ENCODE measurements around the gene PI4KA. TPM values are rescaled to one million over a fixed set of nuclear protein-coding genes. Genes with fewer than 3 reads are reported as not detected.

The PI4KA gene
- total RNA-seq, 2 donors from 2014 or later, result 85.4 to 112 TPM

- TF ChIP-seq CTCF (IDR thresholded peaks at IDR 0.05), result no peak
- no peak for DNase-seq (ENCODE audit: low spot score)
- Histone ChIP-seq H3K27ac (no peak overlapping the region), H3K4me3 (no peak overlapping the region), H3K4me1 (ENCODE audit: control insufficient read depth in 1 of 2, low read depth in 2 of 2) (no peaks in the 10 kb centered on the region), H3K27me3 (replicated peaks; ENCODE audit: insufficient read depth) (no peaks in the 10 kb centered on the region), H3K36me3 (peaks cover 31% of the 10 kb centered on the region), H3K9me3 (no peaks in the 10 kb centered on the region)
- ATAC-seq (ENCODE audit: insufficient number of reproducible peaks, low FRiP score, low read depth), result no peak
Measured at GRCh38 chr22:20766530-20766929, 92.1 kb downstream of the PI4KA start.

- peaks cover 36% of the 10 kb centered on the region for H3K36me3 ChIP-seq
- ATAC-seq (ENCODE audit: insufficient number of reproducible peaks, low FRiP score, low read depth), result no peak
Measured at GRCh38 chr22:20765938-20766337, 92.7 kb downstream of the PI4KA start.

GRCh38 chr22:20764729-20765128 lies 93.9 kb downstream of the PI4KA start:
- ATAC-seq (ENCODE audit: insufficient number of reproducible peaks, low FRiP score, low read depth) (no peak), DNase-seq (ENCODE audit: low spot score) (no peak)
- H3K27ac ChIP-seq, result no peak overlapping the region
- TF ChIP-seq CTCF (IDR thresholded peaks at IDR 0.05), result no peak
- H3K9me3 ChIP-seq, result no peaks in the 10 kb centered on the region
- H3K4me1 ChIP-seq (ENCODE audit: control insufficient read depth in 1 of 2, low read depth in 2 of 2), result no peaks in the 10 kb centered on the region
- H3K4me3 ChIP-seq, result no peak overlapping the region
- peaks cover 41% of the 10 kb centered on the region for H3K36me3 ChIP-seq
- H3K27me3 ChIP-seq (replicated peaks; ENCODE audit: insufficient read depth), result no peaks in the 10 kb centered on the region

More at GRCh38 chr22:20765938-20766337, 92.7 kb downstream of the PI4KA start:
- Histone ChIP-seq H3K4me3 (no peak overlapping the region), H3K27me3 (replicated peaks; ENCODE audit: insufficient read depth) (no peaks in the 10 kb centered on the region), H3K27ac (no peak overlapping the region), H3K9me3 (no peaks in the 10 kb centered on the region), H3K4me1 (ENCODE audit: control insufficient read depth in 1 of 2, low read depth in 2 of 2) (no peaks in the 10 kb centered on the region)
- DNase-seq (ENCODE audit: low spot score), result no peak
- no peak for TF ChIP-seq CTCF (IDR thresholded peaks at IDR 0.05)

- no peaks in the 10 kb centered on the region for H3K9me3 ChIP-seq
- H3K36me3 ChIP-seq, result peaks cover 41% of the 10 kb centered on the region
- DNase-seq (ENCODE audit: low spot score) (no peak), ATAC-seq (ENCODE audit: insufficient number of reproducible peaks, low FRiP score, low read depth) (no peak)
- H3K27ac ChIP-seq, result no peak overlapping the region
- H3K27me3 ChIP-seq (replicated peaks; ENCODE audit: insufficient read depth), result no peaks in the 10 kb centered on the region
- H3K4me3 ChIP-seq, result no peak overlapping the region
- TF ChIP-seq CTCF (IDR thresholded peaks at IDR 0.05), result no peak
- H3K4me1 ChIP-seq (ENCODE audit: control insufficient read depth in 1 of 2, low read depth in 2 of 2), result no peaks in the 10 kb centered on the region
Measured at GRCh38 chr22:20764471-20764720, 94.2 kb downstream of the PI4KA start.

GRCh38 chr22:20763630-20764470 lies 94.8 kb downstream of the PI4KA start:
- ATAC-seq (ENCODE audit: insufficient number of reproducible peaks, low FRiP score, low read depth) (no peak), DNase-seq (ENCODE audit: low spot score) (no peak)
- Histone ChIP-seq H3K36me3 (peaks cover 42% of the 10 kb centered on the region), H3K27ac (no peak overlapping the region), H3K27me3 (replicated peaks; ENCODE audit: insufficient read depth) (no peaks in the 10 kb centered on the region), H3K4me1 (ENCODE audit: control insufficient read depth in 1 of 2, low read depth in 2 of 2) (no peaks in the 10 kb centered on the region), H3K4me3 (no peak overlapping the region), H3K9me3 (no peaks in the 10 kb centered on the region)
- no peak for TF ChIP-seq CTCF (IDR thresholded peaks at IDR 0.05)
